GM10266 (cell line): ENCODE data around the gene TBC1D1.
A peak's percentile ranks its signal among the peaks of the same experiment; 100 is the strongest.
"Not testable (repeated sequence)": the region's sequence is repeated elsewhere in the genome, so short reads cannot be mapped to it uniquely, and the experiment has no call there.

Source experiments
- DNase-seq: peaks from one replicate; pipeline ENCODE4 v3.0.0; 2012; ENCODE audit errors: extremely low spot score
- TF ChIP-seq, protein P1 (sequence below): IDR thresholded peaks from 2 replicates; pipeline ENCODE4 v1.5.1; 2012; ENCODE audit warnings: mild to moderate bottlenecking, low read depth; ENCODE audit not compliant: control insufficient read depth, insufficient read depth; ENCODE audit errors: missing control alignments

The TBC1D1 gene

DNA sequence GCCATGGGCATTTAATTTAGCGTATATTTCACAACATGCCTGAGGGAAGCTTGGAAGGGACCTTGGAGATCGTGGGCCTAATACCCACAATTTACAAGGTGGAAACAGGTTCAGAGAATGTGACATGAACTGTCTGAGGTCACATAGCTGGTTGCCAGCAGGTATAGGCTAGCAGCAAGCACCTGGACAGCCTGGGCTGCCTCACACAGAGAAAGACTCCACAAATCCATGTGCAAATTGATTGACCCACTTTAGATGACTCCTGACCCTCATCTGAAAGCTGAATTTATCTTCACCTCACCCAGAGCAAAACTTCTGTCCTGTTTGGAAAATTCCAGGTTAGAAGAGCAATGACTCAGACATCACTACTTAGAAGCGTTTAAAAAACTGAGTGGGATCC is 75.2 kb downstream of the TBC1D1 start:
- no peak for DNase-seq
- TF ChIP-seq, protein P1, sequence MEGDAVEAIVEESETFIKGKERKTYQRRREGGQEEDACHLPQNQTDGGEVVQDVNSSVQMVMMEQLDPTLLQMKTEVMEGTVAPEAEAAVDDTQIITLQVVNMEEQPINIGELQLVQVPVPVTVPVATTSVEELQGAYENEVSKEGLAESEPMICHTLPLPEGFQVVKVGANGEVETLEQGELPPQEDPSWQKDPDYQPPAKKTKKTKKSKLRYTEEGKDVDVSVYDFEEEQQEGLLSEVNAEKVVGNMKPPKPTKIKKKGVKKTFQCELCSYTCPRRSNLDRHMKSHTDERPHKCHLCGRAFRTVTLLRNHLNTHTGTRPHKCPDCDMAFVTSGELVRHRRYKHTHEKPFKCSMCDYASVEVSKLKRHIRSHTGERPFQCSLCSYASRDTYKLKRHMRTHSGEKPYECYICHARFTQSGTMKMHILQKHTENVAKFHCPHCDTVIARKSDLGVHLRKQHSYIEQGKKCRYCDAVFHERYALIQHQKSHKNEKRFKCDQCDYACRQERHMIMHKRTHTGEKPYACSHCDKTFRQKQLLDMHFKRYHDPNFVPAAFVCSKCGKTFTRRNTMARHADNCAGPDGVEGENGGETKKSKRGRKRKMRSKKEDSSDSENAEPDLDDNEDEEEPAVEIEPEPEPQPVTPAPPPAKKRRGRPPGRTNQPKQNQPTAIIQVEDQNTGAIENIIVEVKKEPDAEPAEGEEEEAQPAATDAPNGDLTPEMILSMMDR: no peak

DNA sequence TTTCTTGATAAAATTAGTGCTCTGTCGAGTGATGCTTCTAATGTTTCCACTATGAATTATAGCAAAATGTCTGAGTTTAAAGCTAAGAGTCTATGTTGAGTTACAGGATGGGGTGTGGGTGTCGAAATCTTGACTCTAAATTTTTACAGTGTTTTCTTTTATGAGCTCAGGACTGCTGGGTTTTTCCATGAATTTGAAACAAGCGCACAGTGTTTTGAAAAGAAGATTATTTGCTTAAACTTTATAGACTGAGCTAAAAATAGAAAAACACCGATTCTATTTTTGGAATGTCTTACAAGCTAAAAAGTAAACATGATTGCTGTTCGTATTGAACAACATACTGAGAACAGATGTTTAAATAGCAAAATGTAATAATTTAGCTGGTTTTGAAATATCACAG is 76.9 kb downstream of the TBC1D1 start:
- no peak for DNase-seq
- TF ChIP-seq, protein P1: no peak

DNA sequence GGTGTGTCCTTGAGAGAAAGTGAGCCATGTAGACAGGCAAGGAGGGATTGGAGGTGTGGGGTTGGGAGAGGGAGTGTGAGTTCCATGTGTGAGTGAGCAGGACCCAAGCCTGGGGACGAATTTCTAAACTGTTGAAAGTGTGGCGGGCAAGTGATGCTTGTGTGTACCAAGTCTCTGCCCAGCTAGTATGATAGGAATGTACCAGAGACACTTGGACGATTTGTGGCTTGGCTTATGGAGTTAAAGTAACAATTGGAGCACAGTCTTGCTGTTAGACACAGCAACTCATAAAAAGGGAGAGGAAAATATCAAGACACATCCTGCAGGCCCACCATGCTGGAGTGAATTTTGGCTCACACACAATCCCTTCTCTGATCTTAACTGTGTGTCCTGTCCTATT is 77.9 kb downstream of the TBC1D1 start:
- no peak for DNase-seq
- TF ChIP-seq, protein P1: no peak

DNA sequence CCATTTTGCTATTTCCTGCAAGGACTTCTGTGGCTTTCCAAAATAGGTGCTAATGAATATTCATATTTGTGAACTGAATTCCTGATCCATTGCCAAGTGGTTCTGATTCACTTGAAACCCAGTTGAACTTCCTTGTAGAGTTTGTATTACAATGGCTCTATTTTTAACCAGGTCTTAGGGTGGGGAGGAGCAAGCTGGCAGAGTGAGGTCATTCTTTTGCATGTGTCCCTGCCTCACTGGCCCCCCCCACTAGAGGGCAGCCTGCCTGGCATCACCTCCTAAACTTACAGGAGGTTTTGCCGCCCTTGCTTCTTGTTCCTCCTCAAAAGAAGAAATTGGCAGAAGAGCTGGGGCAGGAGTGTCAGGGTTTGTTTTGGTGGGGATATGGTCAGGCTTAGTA is 79.8 kb downstream of the TBC1D1 start:
- DNase-seq: no peak
- TF ChIP-seq, protein P1: peak; percentile 41

DNA sequence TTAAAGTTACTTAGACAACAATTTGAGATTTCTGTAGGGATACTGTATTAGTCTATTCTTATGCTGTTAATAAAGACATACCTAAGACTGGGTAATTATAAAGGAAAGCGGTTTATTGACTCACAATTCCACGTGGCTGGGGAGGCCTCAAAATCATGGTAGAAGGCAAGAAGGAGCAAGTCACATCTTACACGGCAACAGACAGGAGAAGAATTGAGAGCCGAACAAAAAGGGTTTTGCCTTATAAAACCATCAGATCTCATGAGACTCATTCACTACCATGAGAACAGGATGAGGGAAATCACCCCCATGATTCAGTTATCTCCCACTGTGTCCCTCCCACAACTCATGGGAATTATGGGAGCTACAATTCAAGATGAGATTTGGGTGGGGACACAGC is 80.3 kb downstream of the TBC1D1 start:
- no peak for DNase-seq
- TF ChIP-seq, protein P1: no peak

DNA sequence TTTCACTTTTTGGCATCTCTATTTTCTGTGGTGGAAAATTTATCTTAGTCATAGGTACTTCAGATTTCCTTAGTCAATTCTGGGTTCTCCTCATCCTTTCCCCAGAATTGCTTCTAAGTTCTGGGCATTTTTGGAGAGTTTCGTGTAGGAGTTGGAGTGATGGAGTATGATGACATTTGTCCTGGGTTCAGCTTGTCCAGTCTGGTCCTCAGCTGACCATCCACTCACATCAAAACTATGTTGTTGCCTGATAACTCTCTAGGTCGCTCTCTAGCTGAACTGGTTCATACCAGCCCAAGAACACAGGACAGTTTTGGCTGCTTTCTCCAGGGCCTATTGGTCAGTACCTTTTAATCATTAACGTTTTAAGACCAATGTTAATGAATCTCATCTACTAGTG is 82.6 kb downstream of the TBC1D1 start:
- DNase-seq: no peak
- TF ChIP-seq, protein P1: no peak

DNA sequence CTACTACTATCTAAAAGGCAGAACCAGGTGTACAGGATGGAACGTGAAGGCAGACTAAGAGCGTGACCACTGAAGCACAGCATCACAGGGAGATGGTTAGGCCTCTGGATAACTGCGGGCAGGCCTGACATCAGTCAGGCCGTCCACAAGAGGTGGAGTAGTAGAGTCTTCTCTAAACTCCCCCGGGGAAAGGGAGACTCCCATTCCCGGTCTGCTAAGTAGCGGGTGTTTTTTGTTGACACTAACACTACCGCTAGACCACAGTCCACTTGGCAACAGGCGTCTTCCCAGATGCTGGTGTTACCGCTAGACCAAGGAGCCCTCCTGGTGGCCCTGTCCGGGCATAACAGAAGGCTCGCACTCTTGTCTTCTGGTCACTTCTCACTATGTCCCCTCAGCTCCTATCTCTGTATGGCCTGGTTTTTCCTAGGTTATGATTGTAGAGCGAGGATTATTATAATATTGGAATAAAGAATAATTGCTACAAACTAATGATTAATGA is 84.5 kb downstream of the TBC1D1 start:
- DNase-seq: not testable (repeated sequence)

DNA sequence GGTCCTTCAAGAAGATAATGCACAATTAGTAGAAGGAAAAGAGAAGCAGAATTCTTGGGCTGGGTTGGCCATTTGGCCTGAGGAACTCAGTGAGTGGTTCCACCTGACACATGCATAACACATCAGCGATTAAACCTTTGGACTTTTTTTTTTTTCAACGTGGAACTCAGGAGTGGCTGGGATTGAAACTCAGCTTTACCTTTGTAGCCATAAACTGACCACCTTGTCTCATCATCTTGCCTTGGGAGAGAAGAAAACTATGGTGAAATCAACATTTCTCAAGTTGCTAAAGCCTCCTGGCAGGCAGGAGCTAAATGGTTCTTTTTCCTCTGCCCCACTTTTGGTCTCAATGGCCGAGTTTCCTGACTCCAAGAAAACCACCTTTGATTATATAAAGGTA is 85.6 kb downstream of the TBC1D1 start:
- TF ChIP-seq, protein P1: no peak
- no peak for DNase-seq
